Measurements from ENCODE around the gene GALNT2.

DNA sequence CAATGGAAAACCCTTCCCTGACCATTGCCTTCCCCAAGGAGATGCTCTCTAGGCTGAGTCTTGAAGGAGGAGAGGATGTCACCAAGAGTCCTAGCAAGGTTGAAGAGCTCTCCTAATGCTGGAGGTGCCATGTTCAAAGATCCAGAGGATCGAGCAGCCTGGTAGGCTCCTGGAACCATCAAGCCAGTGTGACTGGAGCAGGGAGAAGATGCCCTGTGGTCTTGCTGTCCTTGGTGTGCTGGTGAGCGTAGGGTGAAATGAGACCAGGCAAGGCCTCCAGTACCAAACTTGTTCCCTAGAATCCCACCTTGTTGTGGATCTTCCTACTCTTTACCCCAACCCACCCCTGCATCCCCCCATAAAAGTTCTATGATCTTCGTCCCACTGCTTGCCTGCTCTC lies 46.6 kb upstream of the GALNT2 start:
- no peak for TF ChIP-seq EZH2phosphoT487 (conservative IDR thresholded peaks at IDR 0.05; ENCODE audit: low read length)
- TF ChIP-seq, protein P1, sequence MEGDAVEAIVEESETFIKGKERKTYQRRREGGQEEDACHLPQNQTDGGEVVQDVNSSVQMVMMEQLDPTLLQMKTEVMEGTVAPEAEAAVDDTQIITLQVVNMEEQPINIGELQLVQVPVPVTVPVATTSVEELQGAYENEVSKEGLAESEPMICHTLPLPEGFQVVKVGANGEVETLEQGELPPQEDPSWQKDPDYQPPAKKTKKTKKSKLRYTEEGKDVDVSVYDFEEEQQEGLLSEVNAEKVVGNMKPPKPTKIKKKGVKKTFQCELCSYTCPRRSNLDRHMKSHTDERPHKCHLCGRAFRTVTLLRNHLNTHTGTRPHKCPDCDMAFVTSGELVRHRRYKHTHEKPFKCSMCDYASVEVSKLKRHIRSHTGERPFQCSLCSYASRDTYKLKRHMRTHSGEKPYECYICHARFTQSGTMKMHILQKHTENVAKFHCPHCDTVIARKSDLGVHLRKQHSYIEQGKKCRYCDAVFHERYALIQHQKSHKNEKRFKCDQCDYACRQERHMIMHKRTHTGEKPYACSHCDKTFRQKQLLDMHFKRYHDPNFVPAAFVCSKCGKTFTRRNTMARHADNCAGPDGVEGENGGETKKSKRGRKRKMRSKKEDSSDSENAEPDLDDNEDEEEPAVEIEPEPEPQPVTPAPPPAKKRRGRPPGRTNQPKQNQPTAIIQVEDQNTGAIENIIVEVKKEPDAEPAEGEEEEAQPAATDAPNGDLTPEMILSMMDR (IDR thresholded peaks at IDR 0.05; ENCODE audit: insufficient read depth, low read length, poor library complexity, severe bottlenecking): no peak
